GM21825 (cell line): ENCODE results near the gene SLC22A25.
"Not testable (repeated sequence)": the region's sequence is repeated elsewhere in the genome, so short reads cannot be mapped to it uniquely, and the experiment has no call there.

Experiments used
- ATAC-seq: cut with Tn5 transposase; IDR thresholded peaks from one replicate; pipeline ENCODE4 v1.9.1; 2021; ENCODE audit warnings: mild to moderate bottlenecking, moderate library complexity; ENCODE audit not compliant: unreplicated experiment

Gene SLC22A25

DNA sequence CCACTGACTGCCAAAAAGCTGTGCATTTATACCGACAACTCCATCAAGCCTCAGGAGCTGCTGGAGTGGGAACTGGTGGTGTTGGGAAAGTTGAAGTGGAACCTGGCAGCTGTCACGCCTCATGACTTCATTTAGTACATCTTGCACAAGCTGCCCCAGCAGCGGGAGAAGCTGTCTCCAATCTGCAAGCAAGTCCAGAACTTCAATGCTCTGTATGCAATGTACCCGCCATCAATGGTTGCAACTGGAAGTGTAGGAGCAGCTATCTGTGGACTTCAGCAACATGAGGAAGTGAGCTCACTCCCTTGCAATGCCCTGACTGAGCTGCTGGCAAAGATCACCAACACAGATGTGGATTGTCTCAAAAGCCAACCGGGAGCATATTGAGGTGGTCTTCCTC is at the start of gene SLC22A25:
SLC22A25 (minus strand) TSS at position 67 of the 400 bp plus-strand sequence. CDS start 13,947 bp downstream, outside the sequence.
- ATAC-seq = no peak

DNA sequence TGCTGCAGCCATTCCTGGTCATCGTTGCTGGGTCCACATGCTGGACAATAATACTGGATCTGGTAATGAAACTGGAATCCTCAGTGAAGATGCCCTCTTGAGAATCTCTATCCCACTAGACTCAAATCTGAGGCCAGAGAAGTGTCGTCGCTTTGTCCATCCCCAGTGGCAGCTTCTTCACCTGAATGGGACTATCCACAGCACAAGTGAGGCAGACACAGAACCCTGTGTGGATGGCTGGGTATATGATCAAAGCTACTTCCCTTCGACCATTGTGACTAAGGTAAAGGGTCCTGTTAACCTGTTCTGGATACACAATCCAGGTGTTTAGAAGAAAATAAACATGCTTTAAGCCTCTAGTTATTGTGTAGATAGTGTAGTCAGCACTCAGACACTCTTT is 46.9 kb upstream of the SLC22A25 start:
- no peak for ATAC-seq

DNA sequence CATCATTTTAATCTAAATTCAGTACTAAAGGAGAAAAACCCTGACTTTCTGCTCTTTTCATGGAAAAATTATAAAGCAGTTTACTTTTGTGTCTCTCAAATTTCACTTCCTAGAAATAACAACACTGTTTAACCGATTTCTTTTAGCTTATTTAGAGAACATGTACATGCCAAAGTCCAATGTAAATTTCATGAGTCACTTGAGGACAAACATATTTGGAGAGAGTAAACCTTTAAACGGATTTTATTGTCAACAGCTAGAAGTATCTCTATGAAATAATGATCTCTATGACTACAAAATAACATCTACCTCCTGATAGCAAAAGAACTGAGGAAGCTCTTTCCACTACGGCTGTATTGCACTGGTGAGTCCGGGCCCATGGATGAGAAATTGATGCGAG is 46.3 kb upstream of the SLC22A25 start:
- no peak for ATAC-seq

DNA sequence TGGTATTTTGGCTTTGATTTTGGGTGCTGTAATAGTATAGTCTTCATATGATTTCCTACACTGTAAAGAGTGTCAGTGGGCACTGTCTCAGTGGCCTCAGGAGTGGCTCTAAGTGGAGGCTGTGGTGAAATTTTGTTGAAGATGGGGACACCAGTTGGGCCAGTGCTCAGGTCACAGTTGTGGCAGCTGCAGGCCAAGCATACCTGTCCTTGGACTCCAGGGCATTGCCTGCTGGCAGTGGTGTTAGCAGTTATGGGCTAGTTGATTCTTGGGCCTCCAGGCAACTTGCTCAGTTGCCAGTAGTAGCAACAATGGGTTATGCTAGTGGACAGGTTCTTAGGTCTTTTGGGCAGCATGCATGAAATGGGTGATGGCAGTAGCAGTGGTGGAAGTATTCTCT is 39.2 kb upstream of the SLC22A25 start:
- no peak for ATAC-seq

DNA sequence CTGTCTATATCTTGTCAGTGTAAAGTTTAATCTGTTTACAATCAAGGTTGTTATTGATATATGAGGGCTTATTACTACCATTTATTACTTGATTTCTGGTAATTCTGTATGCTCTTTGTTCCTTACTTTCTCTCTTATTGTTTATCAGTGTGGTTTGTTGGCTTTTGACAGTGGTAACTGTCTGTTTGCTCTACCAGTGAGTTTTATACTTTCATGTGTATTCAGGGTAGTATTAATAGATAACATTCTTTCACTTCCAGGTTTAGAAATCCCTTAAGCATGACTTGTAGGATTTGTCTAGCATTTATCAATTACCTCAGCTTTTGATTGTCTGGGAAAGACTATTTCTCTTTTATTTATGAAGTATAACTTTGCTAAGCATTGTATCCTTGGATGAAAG is 37.5 kb upstream of the SLC22A25 start:
- ATAC-seq = no peak

DNA sequence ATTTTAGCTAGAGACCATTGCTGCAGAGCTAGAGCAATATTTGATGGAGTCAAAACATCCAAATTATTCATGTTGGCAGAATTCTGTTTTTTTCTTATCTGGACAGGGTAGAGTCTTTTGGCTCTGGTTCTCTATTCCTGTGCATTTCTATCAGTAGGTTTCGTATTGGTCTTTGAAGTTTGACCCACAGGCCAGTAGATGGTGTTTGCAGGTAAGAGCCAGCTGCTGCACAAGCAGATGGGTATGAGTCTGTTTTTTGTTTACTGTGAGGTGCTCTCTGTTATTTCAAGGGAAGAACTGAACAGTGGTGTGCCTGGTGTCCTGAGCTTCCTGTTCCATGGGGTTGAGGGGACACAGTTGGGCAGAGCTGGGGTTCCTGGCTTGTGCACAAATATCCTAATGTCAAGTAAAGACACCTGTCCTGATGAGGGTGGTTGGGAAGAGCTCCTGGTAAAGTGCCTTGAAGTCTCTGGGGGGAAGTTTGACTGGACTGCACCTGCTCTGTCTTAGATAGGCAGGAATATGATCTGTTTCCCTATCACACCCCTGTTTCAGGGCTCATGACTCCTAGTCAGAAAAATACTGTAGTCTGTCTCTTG is 34.0 kb upstream of the SLC22A25 start:
- no peak for ATAC-seq

DNA sequence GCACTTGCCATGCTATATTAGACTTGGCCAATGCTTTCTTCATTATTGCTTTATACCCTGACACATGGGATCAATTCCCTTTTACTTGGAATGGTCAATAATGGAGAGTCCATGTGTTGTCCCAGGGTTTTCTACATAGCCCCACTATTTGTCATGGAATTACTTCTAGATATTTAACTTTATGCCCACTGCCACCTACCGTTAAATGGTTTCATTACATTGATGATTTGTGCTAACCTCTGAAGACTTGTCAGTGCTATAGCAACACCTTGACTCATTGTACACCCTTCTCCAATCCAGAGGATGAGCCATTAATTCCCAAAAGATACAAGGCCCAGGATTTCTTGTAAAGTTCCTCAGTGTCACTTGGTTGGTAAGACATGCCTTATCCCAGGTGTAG is 31.4 kb upstream of the SLC22A25 start:
- no peak for ATAC-seq

DNA sequence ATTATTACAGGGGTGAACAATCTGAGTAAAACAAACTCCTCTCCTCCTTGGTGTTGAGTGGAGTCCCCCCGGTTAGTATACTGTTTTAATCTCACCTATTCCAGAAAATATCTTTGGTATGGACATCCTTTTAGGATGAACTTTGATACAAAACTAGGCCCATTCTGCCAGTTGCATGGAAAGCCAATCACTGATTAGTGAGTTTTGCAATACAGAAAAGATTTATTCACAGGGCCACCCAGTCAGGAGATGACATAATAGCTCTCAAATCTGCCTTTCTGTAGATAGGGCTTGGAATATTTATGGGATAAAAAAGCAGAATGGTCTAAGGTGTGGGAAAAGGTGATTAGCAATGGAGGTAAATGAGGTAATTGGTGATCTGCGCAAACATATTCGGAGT is 30.3 kb upstream of the SLC22A25 start:
- no peak for ATAC-seq

DNA sequence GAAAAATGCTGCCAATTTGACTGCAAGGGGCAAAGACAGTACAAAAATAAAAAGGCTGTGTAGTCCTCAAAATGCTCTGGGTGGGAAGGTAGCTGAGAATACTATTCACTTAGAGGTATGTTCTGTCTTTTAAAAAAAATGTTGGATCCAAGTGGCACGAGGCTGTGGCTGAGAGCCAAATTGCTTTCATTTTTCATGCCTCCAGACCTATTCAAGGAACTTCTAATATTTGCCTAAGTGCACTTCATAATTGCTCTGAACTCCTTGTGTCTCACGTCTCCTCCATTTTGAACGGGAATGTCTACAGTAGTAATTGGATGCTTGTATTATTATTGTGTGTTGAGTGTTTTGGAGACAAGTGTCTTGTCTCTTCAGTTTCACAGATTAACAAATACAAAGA is 19.1 kb upstream of the SLC22A25 start:
- ATAC-seq = no peak

DNA sequence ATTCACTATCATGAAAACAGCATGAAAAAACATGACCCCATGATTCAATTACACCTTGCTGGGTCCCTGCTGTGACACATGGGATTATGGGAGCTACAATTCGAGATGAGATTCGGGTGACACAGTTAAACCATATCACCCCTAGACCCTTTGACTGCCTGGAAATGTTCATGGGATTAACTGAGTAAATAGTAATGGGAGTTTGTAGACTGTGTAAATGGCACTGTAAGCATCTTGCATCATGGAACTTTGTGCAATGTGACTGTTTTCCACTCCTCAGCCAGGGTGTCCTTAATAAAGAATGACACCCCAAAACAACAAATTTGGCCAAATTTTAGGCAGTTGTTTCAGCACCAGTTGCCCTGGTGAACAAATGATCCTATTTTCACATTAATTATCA is 7.9 kb upstream of the SLC22A25 start:
- ATAC-seq = no peak

DNA sequence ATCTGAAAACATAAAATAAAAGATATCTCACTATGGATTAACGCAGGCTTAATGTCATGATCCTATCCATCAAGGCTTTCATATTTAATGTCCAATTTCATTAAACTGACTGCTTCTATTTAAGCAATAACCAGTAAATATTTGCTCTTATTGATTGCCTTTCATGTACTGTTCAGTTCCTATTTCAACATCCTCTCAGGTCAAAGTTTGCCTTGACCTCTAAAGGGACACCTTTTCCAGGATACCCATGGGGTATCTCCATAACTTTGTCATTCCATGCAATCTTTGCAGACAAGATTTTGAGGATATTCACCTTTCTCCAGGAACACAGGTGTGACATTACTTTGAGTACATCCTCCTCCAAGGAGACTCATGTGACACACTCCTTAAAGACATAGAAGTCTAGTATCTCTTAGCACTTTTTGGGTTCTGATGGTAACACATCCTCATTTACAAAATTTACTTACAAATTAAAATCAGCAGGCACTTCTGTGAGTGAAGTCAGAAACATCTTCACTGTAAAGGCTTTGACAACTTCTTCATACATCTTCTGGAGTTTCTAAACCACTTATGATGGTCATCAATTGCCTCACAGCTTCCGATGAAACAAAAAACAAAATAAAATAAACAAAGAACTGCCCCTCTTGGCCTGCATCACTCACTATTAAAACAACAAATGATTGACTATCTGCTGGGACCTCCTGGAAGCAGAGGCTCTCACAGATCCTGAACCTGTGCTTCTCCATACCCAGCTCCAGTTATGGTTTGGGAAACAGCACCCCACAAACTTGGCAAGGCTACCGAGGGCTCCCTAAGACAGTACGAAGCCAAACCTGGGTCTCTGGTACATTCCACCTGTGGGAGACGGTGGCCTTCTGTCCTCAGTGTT is 7.0 kb upstream of the SLC22A25 start:
- no peak for ATAC-seq

DNA sequence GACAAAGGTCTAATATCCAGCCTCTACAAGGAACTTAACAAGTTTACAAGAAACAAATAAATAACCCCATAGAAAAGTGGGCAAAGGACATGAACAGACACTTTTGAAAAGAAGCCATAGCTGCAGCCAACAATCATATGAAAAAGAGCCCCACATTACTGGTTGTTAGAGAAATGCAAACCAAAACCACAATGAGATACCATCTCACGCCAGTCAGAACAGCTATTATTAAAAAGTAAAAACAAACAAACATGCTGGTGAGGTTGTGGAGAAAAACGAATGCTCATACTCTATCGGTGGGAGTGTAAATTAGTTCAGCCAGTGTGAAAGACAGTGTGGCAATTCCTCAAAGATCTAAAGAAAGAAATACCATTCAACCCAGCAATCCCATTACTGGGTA is 5.6 kb upstream of the SLC22A25 start:
- ATAC-seq = no peak

DNA sequence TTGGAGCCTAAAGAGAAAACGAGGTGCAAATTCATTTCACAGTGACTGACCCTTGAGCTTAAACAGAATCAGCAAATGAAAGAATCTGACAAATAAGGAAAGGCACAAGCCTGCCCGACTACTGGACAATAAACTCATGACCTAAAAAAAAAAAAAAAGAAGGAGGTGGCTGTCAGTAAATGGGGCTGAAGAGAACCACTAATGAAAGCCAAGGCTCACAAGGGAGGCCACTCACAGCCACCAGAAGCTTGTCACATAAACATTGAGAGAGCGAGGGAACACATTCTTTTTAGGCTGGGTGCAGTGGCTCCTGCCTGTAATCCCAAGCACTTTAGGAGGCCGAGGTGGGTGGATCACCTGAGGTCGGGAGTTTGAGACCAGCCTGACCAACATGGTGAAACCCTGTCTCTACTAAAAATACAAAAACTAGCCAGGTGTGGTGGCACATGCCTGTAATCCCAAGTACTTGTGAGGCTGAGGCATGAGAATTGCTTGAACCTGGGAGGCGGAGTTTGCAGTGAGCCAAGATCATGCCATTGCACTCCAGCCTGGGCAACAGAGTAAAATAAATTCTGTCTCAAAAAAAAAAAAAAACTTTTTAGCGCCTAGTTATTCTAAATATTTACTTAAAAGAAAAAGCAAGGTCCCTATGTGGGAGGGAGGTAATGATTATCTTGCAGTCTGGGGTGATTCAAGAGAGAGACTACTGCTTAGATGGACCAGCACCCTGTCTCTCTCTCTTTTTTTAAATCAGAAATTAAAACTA is 4.0 kb upstream of the SLC22A25 start:
- not testable (repeated sequence) for ATAC-seq

DNA sequence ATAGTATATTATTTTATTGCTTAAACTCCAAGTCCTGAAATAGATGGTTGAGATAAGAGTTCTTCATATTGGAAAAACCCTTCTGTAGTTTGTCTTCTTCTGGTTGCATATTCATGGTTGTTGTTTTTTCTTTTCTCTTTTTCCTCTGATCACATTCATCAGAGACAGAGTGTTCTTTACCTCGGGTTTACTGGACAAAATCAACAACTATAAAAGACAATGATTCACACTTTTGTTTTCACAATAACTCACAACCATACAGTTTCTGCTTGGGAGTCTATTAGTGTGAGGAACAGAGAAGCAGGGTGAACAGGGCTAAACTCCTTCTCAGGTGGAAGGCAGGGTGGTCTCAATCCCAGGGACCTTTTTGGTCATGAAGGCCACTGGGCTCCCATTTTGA is 2.6 kb upstream of the SLC22A25 start:
- ATAC-seq = no peak

DNA sequence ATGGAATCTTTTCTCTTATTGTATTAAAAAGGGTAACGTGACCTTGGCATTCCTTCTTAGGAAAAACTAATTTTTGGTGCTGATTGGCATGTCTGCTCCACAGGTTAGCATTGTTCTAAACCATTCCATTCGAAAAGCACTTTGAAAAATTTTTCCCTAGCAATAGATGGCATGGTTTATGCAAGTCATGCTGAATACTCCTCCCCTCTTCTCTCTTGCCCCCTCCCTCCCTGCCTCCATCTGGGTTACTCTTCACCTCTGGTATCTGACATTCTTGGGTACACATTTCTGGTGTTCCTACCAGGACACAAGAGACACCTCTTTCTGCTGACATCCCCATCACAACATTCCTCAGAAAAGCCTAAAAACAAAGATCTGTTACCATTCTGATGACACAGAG is 1.5 kb upstream of the SLC22A25 start:
- ATAC-seq = no peak

DNA sequence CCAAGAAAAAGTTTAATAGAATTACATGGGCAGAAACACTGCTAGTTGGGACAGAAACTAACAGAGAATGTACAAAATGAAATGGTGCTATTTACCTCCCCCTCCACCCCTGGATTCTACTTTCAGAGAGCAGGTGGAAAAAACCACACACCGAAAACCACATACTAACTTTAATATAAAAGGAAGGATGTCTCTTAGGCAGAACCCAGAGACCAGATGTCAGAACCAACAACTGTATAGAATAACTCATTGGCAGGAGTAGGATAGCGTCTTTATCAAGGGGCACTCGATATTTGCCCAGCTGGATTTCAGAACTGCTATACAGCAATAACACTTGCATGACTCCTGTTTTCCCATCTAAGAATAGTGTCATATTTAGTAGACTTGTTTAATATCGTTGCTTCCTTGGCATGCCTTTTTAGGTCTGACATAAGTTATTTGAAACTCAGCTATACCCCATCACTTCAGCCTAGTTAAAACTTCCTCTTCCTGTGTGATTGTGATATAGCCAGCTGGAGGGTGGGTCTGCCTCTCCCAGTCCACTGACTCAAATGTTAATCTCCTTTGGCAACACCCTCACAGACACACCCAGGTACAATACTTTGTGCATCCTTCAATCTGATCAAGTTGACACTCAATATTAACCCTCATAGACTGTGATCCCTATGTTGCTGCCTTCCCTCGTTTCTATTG is 1.2 kb downstream of the SLC22A25 start:
- no peak for ATAC-seq

DNA sequence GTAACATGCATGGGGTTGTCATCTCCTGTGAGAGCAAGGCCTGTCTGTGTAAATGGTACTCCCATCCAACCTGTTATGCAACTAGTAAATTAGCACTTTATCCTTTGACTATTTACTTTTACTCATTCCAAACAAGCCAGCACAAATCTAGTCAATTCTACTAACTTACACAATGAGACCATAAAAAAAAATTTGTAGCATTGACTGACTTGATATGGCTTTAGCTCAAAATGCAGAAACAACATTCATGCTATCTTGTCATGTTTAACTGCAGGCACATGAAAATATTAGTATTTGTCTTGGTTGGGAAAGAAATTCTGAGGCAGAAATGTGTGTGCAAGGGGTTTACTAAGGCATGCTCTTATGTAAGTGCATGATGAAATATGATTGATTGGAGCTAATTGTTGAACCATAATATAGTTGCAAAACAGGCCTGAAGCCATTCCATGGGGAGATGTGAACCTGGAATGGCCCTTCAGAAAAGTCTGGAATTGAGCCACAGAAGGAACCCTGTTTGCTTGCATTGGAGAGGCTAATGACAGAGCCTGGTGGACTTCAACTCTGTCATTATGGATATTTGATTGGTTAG is 2.5 kb downstream of the SLC22A25 start:
- ATAC-seq = no peak

DNA sequence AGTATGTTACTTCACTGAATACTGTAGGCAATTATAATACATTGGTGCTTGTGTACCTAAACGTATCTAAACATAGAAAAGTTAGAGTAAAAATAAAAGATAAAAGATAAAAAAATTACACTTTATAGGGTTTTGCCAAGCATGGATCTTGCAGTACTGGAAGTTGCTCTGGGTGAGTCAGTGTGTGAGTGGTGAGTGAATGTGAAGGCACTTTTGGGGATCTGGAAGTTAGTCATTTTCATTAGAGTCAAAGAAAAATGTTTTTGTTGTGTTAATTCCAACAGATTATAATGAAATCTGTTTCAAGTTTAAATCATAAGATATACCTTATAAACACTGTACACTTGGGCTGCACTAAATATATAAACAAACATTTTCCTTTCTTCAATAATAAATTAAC is 3.3 kb downstream of the SLC22A25 start:
- ATAC-seq = no peak

DNA sequence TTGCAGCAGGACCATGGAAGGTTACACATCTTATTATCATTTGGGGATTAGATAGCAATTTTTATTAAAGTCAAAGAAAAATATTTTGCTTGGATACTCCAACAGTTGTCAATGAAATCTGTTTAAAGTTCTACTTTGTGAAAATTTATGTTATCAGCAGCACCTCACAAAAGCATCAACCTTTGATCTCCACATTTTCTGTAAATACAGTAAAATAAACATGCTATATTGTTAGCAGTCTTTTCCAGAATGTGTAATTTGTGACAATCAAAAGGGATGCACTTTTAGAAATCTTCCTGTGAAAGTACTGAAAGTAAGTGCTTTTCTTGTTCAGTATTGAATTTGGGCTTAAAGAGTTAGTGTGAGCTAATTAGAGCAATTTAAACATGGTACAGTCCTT is 4.1 kb downstream of the SLC22A25 start:
- ATAC-seq = no peak

DNA sequence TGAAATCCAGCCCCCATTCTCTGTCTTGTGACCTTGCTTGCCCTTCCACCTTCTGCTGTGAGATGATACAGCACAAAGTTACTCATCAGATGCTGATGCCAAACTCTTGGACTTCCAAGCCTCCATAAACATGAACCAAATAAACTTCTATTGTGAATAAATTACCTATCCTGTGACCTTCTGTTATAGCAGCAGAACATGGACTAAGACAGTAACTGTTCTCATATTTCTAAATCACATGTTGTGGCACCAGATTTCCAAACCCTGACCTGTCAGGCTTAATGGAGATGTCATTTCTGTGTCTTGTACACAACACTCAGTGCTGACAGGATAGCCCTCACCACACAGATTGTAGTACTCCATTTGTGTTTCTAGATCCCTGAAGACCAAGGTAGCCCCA is 6.0 kb downstream of the SLC22A25 start:
- ATAC-seq = no peak
